Mammary epithelial cell (primary cell): ENCODE data around the gene INO80C.

ENCODE experiments used
- CTCF ChIP-seq, 2 donors: IDR thresholded peaks in 1 of 2; conservative IDR thresholded peaks in 1 of 2; 2 replicates each; pipeline ENCODE4 v1.5.1; 2011 to 2012; ENCODE audit warnings: inconsistent platforms in 2 of 2, low read length in 2 of 2, mild to moderate bottlenecking in 2 of 2, control low read depth in 1 of 2, low read depth in 1 of 2; ENCODE audit not compliant: insufficient read depth in 1 of 2; ENCODE audit errors: extremely low read depth in 1 of 2
- EZH2 ChIP-seq: IDR thresholded peaks from 2 replicates; pipeline ENCODE4 v1.6.1; 2012; ENCODE audit warnings: low read length, inconsistent platforms, borderline replicate concordance

GRCh38 chr18:35513181-35513936 lies 15.6 kb upstream of the INO80C start:
- no peak for TF ChIP-seq CTCF (conservative IDR thresholded peaks at IDR 0.05 in 1 of 2, IDR thresholded peaks at IDR 0.05 in 1 of 2; ENCODE audit: extremely low read depth in 1 of 2, insufficient read depth in 1 of 2, low read depth in 1 of 2, low read length in 2 of 2)
- no peak for TF ChIP-seq EZH2
